NT2/D1 (cell line): ENCODE measurements around the gene BIN2.

Source experiments
- DNase-seq: peaks from one replicate; pipeline ENCODE4 v3.0.0-alpha.2; 2011; ENCODE audit warnings: low read depth, low spot score
- H3K27me3 ChIP-seq: 2 replicates; pipeline ENCODE4 v1.6.0; 2011; ENCODE audit warnings: mild to moderate bottlenecking; ENCODE audit not compliant: insufficient read length, insufficient read depth
- H3K36me3 ChIP-seq: 2 replicates; pipeline ENCODE4 v1.6.1; 2011; ENCODE audit warnings: mild to moderate bottlenecking, low read length, mixed read lengths; ENCODE audit not compliant: insufficient read depth, insufficient read length
- H3K4me1 ChIP-seq: 2 replicates; pipeline ENCODE4 v1.5.1; 2011; ENCODE audit not compliant: insufficient read depth, insufficient read length
- H3K4me3 ChIP-seq: 2 replicates; pipeline ENCODE4 v1.5.1; 2011; ENCODE audit warnings: low read depth; ENCODE audit not compliant: insufficient read length
- H3K9ac ChIP-seq: 2 replicates; pipeline ENCODE4 v1.6.0; 2011; ENCODE audit warnings: low read depth; ENCODE audit not compliant: insufficient read length
- H3K9me3 ChIP-seq: 2 replicates; pipeline ENCODE4 v1.5.1; 2011; ENCODE audit warnings: mild to moderate bottlenecking, low read length; ENCODE audit not compliant: insufficient read depth
- SUZ12 ChIP-seq: IDR thresholded peaks from 2 replicates; pipeline ENCODE4 v1.6.1; 2011; ENCODE audit not compliant: insufficient read length, insufficient read depth; ENCODE audit errors: extremely low read depth
- YY1 ChIP-seq: IDR thresholded peaks from 2 replicates; pipeline ENCODE4 v1.6.1; 2011; ENCODE audit not compliant: insufficient read length, insufficient read depth
- ZNF274 ChIP-seq: IDR thresholded peaks from 2 replicates; pipeline ENCODE4 v1.6.1; 2011; ENCODE audit warnings: mild to moderate bottlenecking, low read depth, low read length

Gene BIN2

DNA sequence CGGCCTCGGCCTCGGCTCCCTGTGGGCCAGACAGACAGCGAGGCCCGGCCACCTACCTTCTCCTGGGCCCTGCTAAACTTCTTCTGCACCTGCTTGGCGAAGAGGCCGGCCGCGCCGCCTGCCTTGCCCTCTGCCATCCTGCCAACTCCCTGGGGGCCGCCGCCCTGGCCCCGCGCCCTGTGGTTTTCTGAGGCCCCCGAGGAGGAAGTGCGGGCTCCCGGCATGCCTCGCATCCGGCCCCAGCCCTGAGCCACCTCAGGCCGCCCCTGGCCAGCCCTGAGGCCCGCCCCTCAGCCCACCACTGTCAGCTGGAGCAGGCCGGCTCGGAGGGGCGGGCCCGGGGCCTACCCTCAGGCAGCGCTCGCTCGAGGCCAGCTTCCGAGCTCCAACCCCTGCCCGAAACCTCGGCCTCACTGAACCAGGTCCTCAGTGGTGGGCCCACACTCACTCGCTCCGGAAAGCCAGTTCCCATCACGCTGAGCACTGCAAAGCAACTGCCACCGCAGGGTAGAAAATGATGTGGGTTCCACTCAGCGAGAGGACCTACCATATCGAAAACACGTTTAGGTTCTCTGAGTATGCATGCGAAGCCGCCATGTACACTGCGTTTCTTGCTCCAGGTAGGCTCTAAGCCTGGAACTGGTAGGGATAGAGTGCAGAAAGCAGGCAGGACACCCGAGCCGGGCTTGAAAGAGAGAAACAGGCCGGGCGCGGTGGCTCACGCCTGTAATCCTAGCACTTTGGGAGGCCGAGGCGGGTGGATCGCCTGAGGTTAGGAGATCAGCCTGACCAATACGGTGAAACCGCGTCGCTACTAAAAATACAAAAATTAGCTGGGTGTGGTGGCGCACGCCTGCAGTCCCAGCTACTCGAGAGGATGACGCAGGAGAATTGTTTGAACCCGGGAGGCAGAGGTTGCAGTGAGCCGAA is at the start of gene BIN2:
Gene BIN2, minus strand, starts transcription at position 209 of the 930 bp plus-strand sequence. Its CDS starts 72 bp downstream, at position 137.
- Histone ChIP-seq H3K27me3 (no peaks in the 10 kb centered on the region), H3K9ac (no peak within 1 kb of the TSS), H3K4me3 (no peak within 1 kb of the TSS), H3K4me1 (peaks cover 11% of the 10 kb centered on the region), H3K9me3 (no peaks in the 10 kb centered on the region), H3K36me3 (no peaks in the 10 kb centered on the region)
- DNase-seq: no peak
- TF ChIP-seq ZNF274 (no peak), SUZ12 (no peak), YY1 (no peak)

DNA sequence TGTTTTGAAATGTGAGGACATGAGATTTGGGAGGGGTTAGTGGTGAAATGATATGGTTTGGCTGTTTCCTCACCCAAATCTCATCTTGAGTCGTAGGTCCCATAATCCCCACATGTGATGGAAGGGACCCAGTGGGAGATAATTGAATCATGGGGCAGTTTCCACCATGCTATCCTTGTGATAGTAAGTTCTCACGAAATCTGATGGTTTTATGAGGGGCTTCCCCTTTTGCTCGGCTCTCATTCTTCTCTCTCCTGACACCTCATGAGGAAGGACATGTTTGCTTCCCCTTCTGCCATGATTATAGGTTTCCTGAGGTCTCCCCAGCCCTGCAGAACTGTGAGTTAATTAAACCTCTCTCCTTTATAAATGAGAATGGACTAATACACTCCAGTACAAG is 49.2 kb upstream of the BIN2 start:
- no peaks in the 10 kb centered on the region for H3K9me3 ChIP-seq
- no peak overlapping the region for H3K9ac ChIP-seq
- no peak for DNase-seq
- TF ChIP-seq ZNF274 (no peak), SUZ12 (no peak), YY1 (no peak)
- peaks cover 11% of the 10 kb centered on the region for H3K4me1 ChIP-seq
- no peak overlapping the region for H3K4me3 ChIP-seq
- no peaks in the 10 kb centered on the region for H3K27me3 ChIP-seq
- H3K36me3 ChIP-seq: peaks cover 70% of the 10 kb centered on the region

- no peak for DNase-seq
- peak overlapping the region; percentile 7 for H3K9ac ChIP-seq
- no peak for TF ChIP-seq SUZ12
- no peak for TF ChIP-seq ZNF274
- no peak for TF ChIP-seq YY1
- peaks cover 66% of the 10 kb centered on the region for H3K36me3 ChIP-seq
- H3K4me1 ChIP-seq: peaks cover 11% of the 10 kb centered on the region
- no peaks in the 10 kb centered on the region for H3K9me3 ChIP-seq
- no peaks in the 10 kb centered on the region for H3K27me3 ChIP-seq
- H3K4me3 ChIP-seq: no peak overlapping the region
These were observed 48.0 kb upstream of the BIN2 start for GRCh38 chr12:51372021-51372420.

GRCh38 chr12:51371295-51371953 is 47.5 kb upstream of the BIN2 start:
- Histone ChIP-seq H3K9ac (peak overlapping the region; percentile 7), H3K4me3 (no peak overlapping the region), H3K4me1 (peaks cover 11% of the 10 kb centered on the region), H3K9me3 (no peaks in the 10 kb centered on the region), H3K36me3 (peaks cover 61% of the 10 kb centered on the region), H3K27me3 (no peaks in the 10 kb centered on the region)
- no peak for TF ChIP-seq ZNF274
- peak; percentile 95 for DNase-seq

- Histone ChIP-seq H3K9me3 (no peaks in the 10 kb centered on the region), H3K4me1 (peaks cover 11% of the 10 kb centered on the region), H3K4me3 (no peak overlapping the region), H3K27me3 (no peaks in the 10 kb centered on the region), H3K36me3 (peaks cover 61% of the 10 kb centered on the region), H3K9ac (no peak overlapping the region)
- DNase-seq: no peak
- TF ChIP-seq ZNF274: no peak
- TF ChIP-seq YY1: no peak
- TF ChIP-seq SUZ12: no peak
These were observed 46.7 kb upstream of the BIN2 start for GRCh38 chr12:51370667-51371066.

DNA sequence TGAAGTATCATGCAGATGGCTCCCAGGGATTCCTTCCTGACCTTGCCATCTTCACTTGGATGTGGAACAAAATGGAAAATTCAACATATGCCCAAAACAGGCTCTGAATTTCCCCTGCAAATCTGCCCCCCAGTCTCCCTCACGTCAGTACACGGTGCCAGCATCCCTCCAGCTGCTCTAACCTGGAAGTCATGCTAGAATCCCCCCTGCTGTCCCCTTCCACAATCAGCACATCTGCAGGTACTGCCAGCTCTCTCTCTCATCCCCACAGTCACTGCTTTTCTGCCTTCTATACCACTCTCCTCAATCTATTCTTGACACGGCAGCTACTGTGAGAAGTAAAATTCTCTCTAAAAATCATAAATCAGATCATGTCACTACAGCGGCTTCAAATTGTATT is 45.6 kb upstream of the BIN2 start:
- Histone ChIP-seq H3K27me3 (no peaks in the 10 kb centered on the region), H3K4me3 (no peak overlapping the region), H3K36me3 (peaks cover 63% of the 10 kb centered on the region), H3K9me3 (no peaks in the 10 kb centered on the region), H3K4me1 (peaks cover 11% of the 10 kb centered on the region), H3K9ac (no peak overlapping the region)
- no peak for DNase-seq
- TF ChIP-seq ZNF274: no peak
- no peak for TF ChIP-seq YY1
- no peak for TF ChIP-seq SUZ12

DNA sequence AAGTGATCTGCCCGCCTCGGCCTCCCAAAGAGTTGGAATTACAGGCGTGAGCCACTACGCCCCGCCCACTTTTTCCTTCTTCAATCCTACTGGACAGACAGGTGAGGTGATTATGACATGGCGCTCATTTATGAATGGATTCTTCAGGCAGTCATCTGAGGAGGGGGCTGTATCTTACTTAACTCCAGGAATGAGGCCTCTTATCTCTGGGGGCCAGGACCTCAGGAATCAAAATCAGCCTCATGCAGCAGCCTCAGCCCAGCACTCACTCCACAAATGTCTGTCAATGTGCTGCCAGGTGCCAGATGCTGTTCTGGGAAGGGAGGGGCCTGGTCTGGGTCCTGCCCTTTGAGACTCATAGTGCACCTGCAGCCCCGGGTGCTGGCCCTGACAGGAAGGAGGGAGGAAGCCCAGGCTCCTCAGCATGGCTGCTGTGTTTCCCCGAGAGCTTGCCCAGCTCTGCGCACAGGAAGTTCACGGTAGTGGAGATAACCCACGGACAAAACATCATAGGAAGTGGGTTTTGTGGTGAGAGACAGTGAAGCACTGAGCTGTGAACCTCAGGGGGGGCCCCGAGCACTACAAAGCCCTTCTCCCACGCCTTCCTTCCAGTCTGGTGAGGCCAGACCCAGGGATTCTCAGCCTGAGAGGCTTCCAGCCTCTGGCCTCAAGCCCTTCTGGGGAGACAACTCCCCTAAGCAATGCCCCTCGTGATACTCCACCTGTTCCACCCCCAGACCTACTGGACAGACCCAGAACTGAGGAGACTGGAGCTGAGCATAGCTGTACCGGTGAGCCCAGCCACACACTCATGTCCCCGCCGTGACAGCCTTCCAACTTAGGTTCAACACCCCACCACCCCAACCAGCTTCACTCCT is 44.9 kb upstream of the BIN2 start:
- H3K27me3 ChIP-seq: no peaks in the 10 kb centered on the region
- H3K9ac ChIP-seq: no peak overlapping the region
- no peak for TF ChIP-seq SUZ12
- no peak for TF ChIP-seq YY1
- no peak for TF ChIP-seq ZNF274
- peaks cover 63% of the 10 kb centered on the region for H3K36me3 ChIP-seq
- peaks cover 11% of the 10 kb centered on the region for H3K4me1 ChIP-seq
- H3K9me3 ChIP-seq: no peaks in the 10 kb centered on the region
- no peak for DNase-seq
- no peak overlapping the region for H3K4me3 ChIP-seq
